Skeletal muscle tissue (tissue), 5 donors: ENCODE measurements around the gene UQCC2. TPM values are rescaled to one million over a fixed set of nuclear protein-coding genes. Genes with fewer than 3 reads are reported as not detected.

ENCODE experiments used
- H3K27ac ChIP-seq: one replicate; pipeline ENCODE4 v1.7.0; 2013; ENCODE audit warnings: mild to moderate bottlenecking, low read depth, low read length, inconsistent platforms
- H3K27me3 ChIP-seq, 3 donors: one replicate each; pipeline ENCODE4 v1.7.0; 2013; ENCODE audit warnings: low read length in 3 of 3; ENCODE audit not compliant: control insufficient read depth in 3 of 3, insufficient read depth in 3 of 3
- H3K36me3 ChIP-seq, 3 donors: one replicate each; pipeline ENCODE4 v1.7.0; 2013; ENCODE audit warnings: low read length in 3 of 3; ENCODE audit not compliant: control insufficient read depth in 3 of 3, insufficient read depth in 3 of 3
- H3K4me1 ChIP-seq, 3 donors: one replicate each; pipeline ENCODE4 v1.7.0; 2013; ENCODE audit warnings: low read length in 3 of 3, mild to moderate bottlenecking in 3 of 3; ENCODE audit not compliant: control insufficient read depth in 3 of 3, insufficient read depth in 3 of 3
- H3K4me3 ChIP-seq, 3 donors: one replicate each; pipeline ENCODE4 v1.7.0; 2013; ENCODE audit warnings: low read length in 3 of 3
- H3K9ac ChIP-seq, 3 donors: one replicate each; pipeline ENCODE4 v1.7.0; 2013; ENCODE audit warnings: low read length in 3 of 3, mild to moderate bottlenecking in 3 of 3, moderate library complexity in 2 of 3, low read depth in 1 of 3
- H3K9me3 ChIP-seq, 3 donors: one replicate each; pipeline ENCODE4 v1.7.0; 2013; ENCODE audit warnings: low read length in 3 of 3; ENCODE audit not compliant: control insufficient read depth in 3 of 3
- small RNA-seq: library from RNA; depleted of rRNA; stranded (forward); fragments of <200 nt; gene quantifications from one replicate; pipeline ENCODE3, GENCODE V24; 2014
- total RNA-seq: library from RNA; depleted of rRNA; stranded (reverse); fragments of >200 nt; gene quantifications from one replicate; pipeline ENCODE4 v1.2.3, GENCODE V29; 2014
- donor health status: Osteomylitis.

The UQCC2 gene
- total RNA-seq, 1 donor from 2014 or later: 26.1 TPM

DNA sequence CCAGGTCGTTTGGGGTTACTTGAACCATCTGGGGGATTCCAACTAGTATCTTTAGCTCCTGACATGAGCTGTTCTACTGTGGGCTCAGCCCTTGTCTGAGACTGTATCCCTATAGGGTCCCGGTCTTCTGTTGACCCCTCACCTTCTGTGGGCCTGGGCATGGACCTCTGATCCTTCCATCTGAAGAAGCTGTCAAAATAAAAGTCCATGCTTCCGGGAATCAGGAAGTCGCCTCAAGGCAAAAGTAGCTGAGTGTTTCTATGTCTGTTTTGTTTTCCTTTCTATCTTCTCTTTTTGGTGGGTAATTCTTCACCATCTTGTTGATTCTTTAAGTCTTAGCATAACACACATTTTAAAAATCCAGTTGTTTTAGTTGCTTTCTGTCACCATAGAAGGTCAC lies 60.1 kb downstream of the UQCC2 start:
- no peak overlapping the region for H3K4me3 ChIP-seq
- H3K36me3 ChIP-seq: peaks cover 0 to under 1% (median 0%) of the 10 kb centered on the region in 3 donors
- no peaks in the 10 kb centered on the region for H3K9me3 ChIP-seq
- no peak overlapping the region for H3K9ac ChIP-seq
- no peaks in the 10 kb centered on the region for H3K27me3 ChIP-seq
- no peak overlapping the region for H3K27ac ChIP-seq
- peaks cover 0 to 2% (median 2%) of the 10 kb centered on the region in 3 donors for H3K4me1 ChIP-seq

Small RNAs within 50 kb of the gene (small RNA-seq; reads per million reads assigned to genes)
- gene MIR3934: not detected

Other genes starting within 250 kb of the UQCC2 start
- gene BAK1, start 131.4 kb downstream of the UQCC2 start, total RNA-seq: 9.9 TPM
- gene ITPR3, start 90.4 kb downstream of the UQCC2 start, total RNA-seq: 4.7 TPM
- gene IP6K3, start 35.2 kb upstream of the UQCC2 start, total RNA-seq: 13.6 TPM
- gene LEMD2, start 77.4 kb upstream of the UQCC2 start, total RNA-seq: 21.9 TPM
- gene MLN, start 92.3 kb upstream of the UQCC2 start, total RNA-seq: not detected